Fibroblast of lung (primary cell): ENCODE results near the gene CST11. TPM values are rescaled to one million over a fixed set of nuclear protein-coding genes. Genes with fewer than 3 reads are reported as not detected.

Experiments
- DNase-seq, 2 donors: peaks; one replicate each; pipeline versions ENCODE4 v3.0.0 to v3.0.0-alpha.2; 2010; ENCODE audit warnings: low read depth in 2 of 2
- H2AFZ ChIP-seq: 2 replicates; pipeline ENCODE4 v1.5.1; 2012; ENCODE audit warnings: low read length, control low read depth, inconsistent platforms
- H3K27ac ChIP-seq: 2 replicates; pipeline ENCODE4 v1.5.1; 2011; ENCODE audit warnings: low read length, control low read depth; ENCODE audit not compliant: insufficient read depth
- H3K27me3 ChIP-seq: 2 replicates; pipeline ENCODE4 v1.5.1; 2011; ENCODE audit warnings: mild to moderate bottlenecking, low read length; ENCODE audit not compliant: control insufficient read depth, insufficient read depth
- H3K36me3 ChIP-seq: 2 replicates; pipeline ENCODE4 v1.5.1; 2011; ENCODE audit warnings: low read length; ENCODE audit not compliant: control insufficient read depth, insufficient read depth
- H3K4me1 ChIP-seq: 2 replicates; pipeline ENCODE4 v1.5.1; 2011; ENCODE audit warnings: low read length; ENCODE audit not compliant: control insufficient read depth, insufficient read depth; ENCODE audit errors: extremely low read depth
- H3K4me2 ChIP-seq: 2 replicates; pipeline ENCODE4 v1.5.1; 2011; ENCODE audit warnings: low read length, control low read depth; ENCODE audit not compliant: insufficient read depth; ENCODE audit errors: extremely low read depth
- H3K4me3 ChIP-seq, 4 experiments: fragments of 200-600 bp in 1 of 4; sonication (generic) in 1 of 4; replicated peaks in 1 of 4; 2 replicates each; pipeline ENCODE4 v1.5.1; 2011 to 2016; ENCODE audit warnings: low read length in 4 of 4, low read depth in 3 of 4, mild to moderate bottlenecking in 3 of 4, control low read depth in 2 of 4, inconsistent platforms in 1 of 4, mixed read lengths in 1 of 4; ENCODE audit not compliant: insufficient read depth in 1 of 4; ENCODE audit errors: control extremely low read depth in 1 of 4
- H3K79me2 ChIP-seq: 2 replicates; pipeline ENCODE4 v1.5.1; 2012; ENCODE audit warnings: mild to moderate bottlenecking, low read length, inconsistent platforms; ENCODE audit not compliant: control insufficient read depth, insufficient read depth
- H3K9ac ChIP-seq: 2 replicates; pipeline ENCODE4 v1.5.1; 2011; ENCODE audit warnings: mild to moderate bottlenecking, low read length, control low read depth; ENCODE audit not compliant: insufficient read depth
- H3K9me3 ChIP-seq: 2 replicates; pipeline ENCODE4 v1.5.1; 2012; ENCODE audit warnings: low read depth, low read length; ENCODE audit not compliant: control insufficient read depth, insufficient read depth
- H4K20me1 ChIP-seq: 2 replicates; pipeline ENCODE4 v1.5.1; 2011; ENCODE audit warnings: low read length; ENCODE audit not compliant: control insufficient read depth, insufficient read depth; ENCODE audit errors: extremely low read depth
- EZH2 ChIP-seq: IDR thresholded peaks from 2 replicates; pipeline ENCODE4 v1.5.1; 2012; ENCODE audit warnings: low read length, control low read depth, mild to moderate bottlenecking; ENCODE audit errors: missing control alignments
- polyA plus RNA-seq, 2 donors: library from polyadenylated mRNA; depleted of rRNA in 1 of 2; stranded (reverse) in 1 of 2; unstranded in 1 of 2; fragments of >200 nt; gene quantifications; 2 replicates each; pipeline ENCODE4 v1.2.1, GENCODE V29; 2011 to 2012; ENCODE audit warnings: missing spikeins in 1 of 2
- total RNA-seq: library from RNA; depleted of rRNA; stranded (reverse); fragments of >200 nt; gene quantifications from 2 replicates; pipeline ENCODE4 v1.2.1, GENCODE V29; 2014
- TF ChIP-seq, protein P1 (sequence below), 2 donors: IDR thresholded peaks in 1 of 2; conservative IDR thresholded peaks in 1 of 2; 1 replicate in 1 of 2; 2 replicates in 1 of 2; pipeline ENCODE4 v1.5.1; 2011 to 2012; ENCODE audit warnings: low read length in 2 of 2, control low read depth in 1 of 2, inconsistent platforms in 1 of 2, low read depth in 1 of 2, mild to moderate bottlenecking in 1 of 2

CST11 gene
- total and polyA plus RNA-seq, 2 donors (not counting 1 experiment from before 2014, with no cell fraction given) = not detected

- no peak overlapping the region for H3K4me2 ChIP-seq
- H3K27ac ChIP-seq = no peak overlapping the region
- no peaks in the 10 kb centered on the region for H3K79me2 ChIP-seq
- TF ChIP-seq EZH2 = no peak
- TF ChIP-seq, protein P1, sequence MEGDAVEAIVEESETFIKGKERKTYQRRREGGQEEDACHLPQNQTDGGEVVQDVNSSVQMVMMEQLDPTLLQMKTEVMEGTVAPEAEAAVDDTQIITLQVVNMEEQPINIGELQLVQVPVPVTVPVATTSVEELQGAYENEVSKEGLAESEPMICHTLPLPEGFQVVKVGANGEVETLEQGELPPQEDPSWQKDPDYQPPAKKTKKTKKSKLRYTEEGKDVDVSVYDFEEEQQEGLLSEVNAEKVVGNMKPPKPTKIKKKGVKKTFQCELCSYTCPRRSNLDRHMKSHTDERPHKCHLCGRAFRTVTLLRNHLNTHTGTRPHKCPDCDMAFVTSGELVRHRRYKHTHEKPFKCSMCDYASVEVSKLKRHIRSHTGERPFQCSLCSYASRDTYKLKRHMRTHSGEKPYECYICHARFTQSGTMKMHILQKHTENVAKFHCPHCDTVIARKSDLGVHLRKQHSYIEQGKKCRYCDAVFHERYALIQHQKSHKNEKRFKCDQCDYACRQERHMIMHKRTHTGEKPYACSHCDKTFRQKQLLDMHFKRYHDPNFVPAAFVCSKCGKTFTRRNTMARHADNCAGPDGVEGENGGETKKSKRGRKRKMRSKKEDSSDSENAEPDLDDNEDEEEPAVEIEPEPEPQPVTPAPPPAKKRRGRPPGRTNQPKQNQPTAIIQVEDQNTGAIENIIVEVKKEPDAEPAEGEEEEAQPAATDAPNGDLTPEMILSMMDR (conservative IDR thresholded peaks at IDR 0.05 in 1 of 2, IDR thresholded peaks at IDR 0.05 in 1 of 2; ENCODE audit: low read depth in 1 of 2, low read length in 2 of 2) = no peak
- no peak overlapping the region for H3K4me3 ChIP-seq
- H3K9me3 ChIP-seq = no peaks in the 10 kb centered on the region
- H3K4me1 ChIP-seq = no peaks in the 10 kb centered on the region
- DNase-seq = no peak
- no peaks in the 10 kb centered on the region for H3K36me3 ChIP-seq
- no peaks in the 10 kb centered on the region for H4K20me1 ChIP-seq
- H3K9ac ChIP-seq = no peak overlapping the region
- no peaks in the 10 kb centered on the region for H3K27me3 ChIP-seq
- no peak overlapping the region for H2AFZ ChIP-seq
Observed at GRCh38 chr20:23456409-23456808, 3.7 kb upstream of the CST11 start.

DNA sequence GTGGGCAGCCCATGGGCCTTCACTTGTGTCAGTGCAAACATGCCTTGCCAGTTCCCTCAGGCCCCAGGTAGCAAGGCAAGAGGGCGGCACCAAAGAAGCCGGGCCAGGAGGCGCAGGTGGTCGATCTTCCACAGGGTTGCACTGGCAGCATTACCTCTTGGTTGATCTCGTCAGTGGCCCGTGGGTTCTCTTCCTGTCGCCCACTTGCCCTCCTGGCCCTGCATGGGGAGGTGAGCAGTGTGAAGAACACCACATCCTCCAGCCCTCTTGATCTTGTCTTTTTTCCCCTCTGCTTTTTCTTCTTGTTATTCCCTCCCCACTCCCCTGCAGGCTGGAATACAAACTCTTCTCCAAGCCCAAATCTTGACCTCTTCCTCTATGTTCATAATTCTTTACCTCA lies 3.0 kb upstream of the CST11 start:
- no peak overlapping the region for H3K4me3 ChIP-seq
- H3K4me2 ChIP-seq = no peak overlapping the region
- H4K20me1 ChIP-seq = no peaks in the 10 kb centered on the region
- H2AFZ ChIP-seq = no peak overlapping the region
- H3K9me3 ChIP-seq = no peaks in the 10 kb centered on the region
- TF ChIP-seq, protein P1 (conservative IDR thresholded peaks at IDR 0.05 in 1 of 2, IDR thresholded peaks at IDR 0.05 in 1 of 2; ENCODE audit: low read depth in 1 of 2, low read length in 2 of 2) = no peak
- TF ChIP-seq EZH2 = no peak
- H3K79me2 ChIP-seq = no peaks in the 10 kb centered on the region
- no peaks in the 10 kb centered on the region for H3K36me3 ChIP-seq
- H3K4me1 ChIP-seq = no peaks in the 10 kb centered on the region
- H3K9ac ChIP-seq = no peak overlapping the region
- DNase-seq = no peak
- H3K27ac ChIP-seq = no peak overlapping the region
- no peaks in the 10 kb centered on the region for H3K27me3 ChIP-seq

- no peak overlapping the region for H3K4me2 ChIP-seq
- no peaks in the 10 kb centered on the region for H3K79me2 ChIP-seq
- H3K27ac ChIP-seq = no peak overlapping the region
- H3K4me1 ChIP-seq = no peaks in the 10 kb centered on the region
- TF ChIP-seq, protein P1 (conservative IDR thresholded peaks at IDR 0.05 in 1 of 2, IDR thresholded peaks at IDR 0.05 in 1 of 2; ENCODE audit: low read depth in 1 of 2, low read length in 2 of 2) = no peak
- TF ChIP-seq EZH2 = no peak
- no peak for DNase-seq
- H3K27me3 ChIP-seq = no peaks in the 10 kb centered on the region
- H4K20me1 ChIP-seq = no peaks in the 10 kb centered on the region
- H3K9me3 ChIP-seq = no peaks in the 10 kb centered on the region
- no peak overlapping the region for H3K9ac ChIP-seq
- H3K4me3 ChIP-seq = no peak overlapping the region
- H2AFZ ChIP-seq = no peak overlapping the region
- H3K36me3 ChIP-seq = no peaks in the 10 kb centered on the region
Observed at GRCh38 chr20:23454816-23455215, 2.1 kb upstream of the CST11 start.
